ENCODE measurements around the gene LPAR1.

DNA sequence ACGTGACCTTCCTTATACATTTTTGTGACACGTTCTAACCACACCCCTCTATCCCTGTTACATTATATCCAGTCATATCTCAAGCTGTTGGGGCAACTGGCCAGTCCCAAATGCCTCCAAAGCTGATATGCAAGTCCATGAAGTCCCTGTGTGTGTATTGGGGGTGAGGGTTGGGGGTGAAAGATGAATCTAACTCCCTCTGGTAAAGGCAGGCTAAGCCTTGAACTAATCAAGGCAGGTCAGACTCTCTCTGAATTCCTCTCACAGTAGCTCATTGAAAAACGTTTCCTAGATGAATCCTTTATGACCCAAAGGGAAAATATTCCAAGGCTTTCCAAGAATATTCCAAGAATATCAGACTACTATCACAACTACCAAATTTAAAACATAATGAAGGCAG is 195.3 kb downstream of the LPAR1 start:
- TF ChIP-seq ZNF501 (tag by site-specific recombination; IDR thresholded peaks at IDR 0.05), result no peak
- TF ChIP-seq, protein P1, sequence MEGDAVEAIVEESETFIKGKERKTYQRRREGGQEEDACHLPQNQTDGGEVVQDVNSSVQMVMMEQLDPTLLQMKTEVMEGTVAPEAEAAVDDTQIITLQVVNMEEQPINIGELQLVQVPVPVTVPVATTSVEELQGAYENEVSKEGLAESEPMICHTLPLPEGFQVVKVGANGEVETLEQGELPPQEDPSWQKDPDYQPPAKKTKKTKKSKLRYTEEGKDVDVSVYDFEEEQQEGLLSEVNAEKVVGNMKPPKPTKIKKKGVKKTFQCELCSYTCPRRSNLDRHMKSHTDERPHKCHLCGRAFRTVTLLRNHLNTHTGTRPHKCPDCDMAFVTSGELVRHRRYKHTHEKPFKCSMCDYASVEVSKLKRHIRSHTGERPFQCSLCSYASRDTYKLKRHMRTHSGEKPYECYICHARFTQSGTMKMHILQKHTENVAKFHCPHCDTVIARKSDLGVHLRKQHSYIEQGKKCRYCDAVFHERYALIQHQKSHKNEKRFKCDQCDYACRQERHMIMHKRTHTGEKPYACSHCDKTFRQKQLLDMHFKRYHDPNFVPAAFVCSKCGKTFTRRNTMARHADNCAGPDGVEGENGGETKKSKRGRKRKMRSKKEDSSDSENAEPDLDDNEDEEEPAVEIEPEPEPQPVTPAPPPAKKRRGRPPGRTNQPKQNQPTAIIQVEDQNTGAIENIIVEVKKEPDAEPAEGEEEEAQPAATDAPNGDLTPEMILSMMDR (tag by site-specific recombination; IDR thresholded peaks at IDR 0.05), result no peak
- TF ChIP-seq GLIS2 (tag by site-specific recombination; IDR thresholded peaks at IDR 0.05), result no peak
- TF ChIP-seq REPIN1 (tag by site-specific recombination; IDR thresholded peaks at IDR 0.05; ENCODE audit: low read depth), result no peak
- TF ChIP-seq REST (tag by site-specific recombination; IDR thresholded peaks at IDR 0.05), result no peak
- no peak for TF ChIP-seq ZXDB (tag by site-specific recombination; IDR thresholded peaks at IDR 0.05)
- no peak for TF ChIP-seq ZNF544 (tag by site-specific recombination; IDR thresholded peaks at IDR 0.05)
